GM21737 (cell line): Measurements from ENCODE around the gene MAD1L1.
"Not testable (repeated sequence)": the region's sequence is repeated elsewhere in the genome, so short reads cannot be mapped to it uniquely, and the experiment has no call there.

Source experiments
- ATAC-seq: cut with Tn5 transposase; IDR thresholded peaks from one replicate; pipeline ENCODE4 v1.9.1; 2021; ENCODE audit warnings: mild to moderate bottlenecking, moderate library complexity; ENCODE audit not compliant: unreplicated experiment

MAD1L1 gene

DNA sequence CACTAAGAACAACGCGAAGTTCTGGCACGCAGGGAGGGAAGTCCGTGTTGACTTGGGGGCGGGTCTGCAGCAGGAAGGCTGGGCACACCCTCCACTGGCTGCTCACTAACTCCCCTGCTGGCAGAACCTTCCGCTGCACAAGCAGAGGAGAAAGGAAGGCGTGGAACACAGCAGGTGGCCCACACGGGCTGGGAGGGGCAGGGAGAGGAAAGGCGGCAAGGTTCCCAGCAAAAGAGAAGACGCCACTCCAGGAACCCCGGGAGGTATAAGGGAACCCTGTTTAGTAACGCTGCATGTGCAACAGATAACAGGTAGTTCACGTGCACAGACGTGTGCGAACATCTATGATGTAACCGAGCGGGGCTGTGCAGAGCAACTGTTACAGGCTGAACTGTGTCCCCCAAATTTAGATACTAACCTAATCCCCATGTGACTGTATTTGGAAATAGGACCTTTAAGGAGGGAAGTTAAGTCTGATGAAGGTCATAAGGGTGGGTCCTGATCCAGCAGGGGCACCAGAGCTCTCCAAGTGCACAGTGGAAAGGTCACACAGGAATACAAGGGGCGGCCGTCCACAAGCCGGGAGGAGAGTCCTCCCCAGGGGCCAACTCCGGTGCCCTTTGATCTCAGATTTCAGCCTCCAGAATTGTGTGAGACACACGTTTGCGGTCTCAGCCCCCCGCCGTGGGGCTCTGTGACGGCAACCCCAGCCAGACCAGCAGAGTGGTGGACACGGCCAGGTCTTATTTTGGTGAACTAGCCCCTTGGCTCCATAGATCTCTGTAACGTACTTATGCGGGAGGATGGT lies 357.1 kb downstream of the MAD1L1 start:
- not testable (repeated sequence) for ATAC-seq

DNA sequence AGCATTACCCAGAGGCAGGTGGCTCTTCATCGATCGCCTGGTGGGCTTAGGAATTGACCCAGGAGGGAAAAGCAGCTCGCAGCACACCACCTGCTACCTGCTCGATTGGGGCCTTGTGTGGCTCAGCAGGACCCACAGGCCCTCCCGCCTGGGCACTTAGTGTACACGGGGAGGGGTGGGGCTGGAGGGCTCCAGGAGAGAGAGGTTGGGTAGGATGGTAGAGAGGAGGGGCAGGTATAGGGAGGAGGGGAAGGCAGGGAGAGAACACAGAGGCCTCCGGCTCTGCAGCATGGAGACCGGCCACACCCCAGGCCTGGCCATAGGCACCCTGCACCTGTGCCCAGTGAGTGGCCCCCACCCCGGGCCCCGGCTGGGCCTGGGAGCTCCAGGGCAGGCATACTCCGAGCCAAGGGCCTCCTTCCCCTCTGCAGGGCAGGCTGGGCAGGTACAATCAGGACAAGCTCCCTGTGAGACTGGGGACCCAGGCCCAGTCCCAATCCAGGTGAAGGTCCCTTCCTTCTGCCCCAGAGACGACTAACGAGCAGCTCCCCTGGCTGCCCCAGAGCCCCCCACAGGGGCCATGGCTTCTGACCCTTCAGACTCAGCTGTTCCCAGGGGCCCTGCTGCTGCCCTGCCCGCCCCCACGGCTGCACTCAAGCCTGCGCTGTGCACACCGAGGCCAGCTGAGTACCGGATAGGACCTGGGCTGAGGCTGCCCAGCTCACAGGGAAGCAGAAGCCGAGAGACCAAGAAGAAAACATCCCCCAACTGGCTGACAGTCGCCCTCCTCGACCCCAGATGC lies 358.0 kb downstream of the MAD1L1 start:
- not testable (repeated sequence) for ATAC-seq

GRCh38 chr7:1873857-1874589 lies 358.7 kb downstream of the MAD1L1 start:
- no peak for ATAC-seq

- no peak for ATAC-seq
These were observed 359.3 kb downstream of the MAD1L1 start for GRCh38 chr7:1873421-1873820.

GRCh38 chr7:1873070-1873405 lies 359.7 kb downstream of the MAD1L1 start:
- ATAC-seq: no peak

DNA sequence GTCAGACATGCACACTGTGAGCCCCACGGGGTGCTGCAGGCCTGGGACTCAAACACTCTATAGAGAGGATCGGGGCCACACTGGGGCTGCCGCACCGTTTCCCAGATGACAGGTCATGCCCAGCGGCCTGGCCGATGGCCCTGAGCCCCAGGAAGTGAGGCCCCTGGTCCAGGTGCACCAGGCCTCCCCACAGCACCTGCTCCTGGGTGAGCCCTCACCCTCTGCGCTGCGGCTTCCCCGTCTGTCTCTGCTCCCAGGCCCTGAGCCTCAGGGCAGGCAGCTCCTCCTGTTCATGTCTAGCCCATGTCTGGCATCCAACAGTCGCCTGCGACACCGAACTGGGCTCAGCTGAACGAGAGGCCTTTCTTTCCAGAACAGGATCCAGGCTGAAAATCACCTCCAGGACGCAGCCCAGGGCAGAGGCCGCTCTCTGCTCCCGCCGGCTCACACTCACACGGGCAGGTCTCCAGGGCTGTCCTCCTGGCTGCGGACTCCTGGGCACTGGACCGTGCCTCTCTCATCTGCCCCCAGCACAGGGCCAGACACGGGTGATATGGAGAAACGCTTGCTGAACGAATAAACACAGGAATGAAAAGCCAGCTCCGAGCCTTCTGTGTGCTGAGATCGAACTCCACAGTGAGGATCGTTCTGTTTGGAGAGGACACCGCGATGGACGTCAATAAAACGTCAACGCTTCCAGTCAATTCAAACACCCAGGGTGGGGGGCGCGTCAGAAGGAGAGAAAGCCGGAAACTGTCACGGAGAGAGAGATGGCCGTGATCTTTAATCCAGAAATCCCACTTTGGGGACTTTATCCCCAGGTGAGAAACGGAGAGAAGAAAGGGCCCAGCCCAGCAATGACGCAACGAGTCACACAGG lies 360.3 kb downstream of the MAD1L1 start:
- ATAC-seq: no peak

DNA sequence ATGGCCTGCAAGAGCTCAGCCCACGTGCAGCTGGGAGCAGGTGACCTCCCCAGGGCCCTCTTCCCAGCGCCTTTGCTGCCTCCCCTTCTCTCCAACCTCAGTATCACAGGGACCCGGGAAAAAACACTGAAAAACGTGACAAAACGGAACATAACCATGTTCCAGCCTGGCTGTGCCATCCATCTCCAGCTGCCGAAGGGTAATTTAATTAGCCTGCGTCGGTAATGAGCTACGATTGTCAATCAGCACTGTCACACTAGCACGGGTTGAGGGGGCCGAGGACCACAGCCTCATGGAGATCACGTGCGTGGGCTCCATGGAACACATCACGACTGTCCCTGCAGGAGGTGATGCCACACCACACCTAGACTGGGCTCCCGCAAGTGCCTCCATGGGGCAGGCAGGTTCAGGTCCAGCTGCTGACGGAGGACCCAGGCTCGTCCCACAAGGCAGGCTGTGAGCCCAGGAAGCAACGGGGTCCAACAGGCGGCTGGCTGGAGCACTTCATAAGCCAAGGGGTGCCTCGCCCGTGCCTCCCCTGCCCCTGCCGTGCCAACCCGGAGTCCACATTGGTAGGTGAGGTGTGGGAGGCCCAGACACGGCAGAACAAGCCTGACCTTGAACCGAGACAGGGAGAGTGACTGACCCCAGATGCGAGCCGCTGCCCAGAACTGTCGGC lies 363.2 kb downstream of the MAD1L1 start:
- no peak for ATAC-seq

DNA sequence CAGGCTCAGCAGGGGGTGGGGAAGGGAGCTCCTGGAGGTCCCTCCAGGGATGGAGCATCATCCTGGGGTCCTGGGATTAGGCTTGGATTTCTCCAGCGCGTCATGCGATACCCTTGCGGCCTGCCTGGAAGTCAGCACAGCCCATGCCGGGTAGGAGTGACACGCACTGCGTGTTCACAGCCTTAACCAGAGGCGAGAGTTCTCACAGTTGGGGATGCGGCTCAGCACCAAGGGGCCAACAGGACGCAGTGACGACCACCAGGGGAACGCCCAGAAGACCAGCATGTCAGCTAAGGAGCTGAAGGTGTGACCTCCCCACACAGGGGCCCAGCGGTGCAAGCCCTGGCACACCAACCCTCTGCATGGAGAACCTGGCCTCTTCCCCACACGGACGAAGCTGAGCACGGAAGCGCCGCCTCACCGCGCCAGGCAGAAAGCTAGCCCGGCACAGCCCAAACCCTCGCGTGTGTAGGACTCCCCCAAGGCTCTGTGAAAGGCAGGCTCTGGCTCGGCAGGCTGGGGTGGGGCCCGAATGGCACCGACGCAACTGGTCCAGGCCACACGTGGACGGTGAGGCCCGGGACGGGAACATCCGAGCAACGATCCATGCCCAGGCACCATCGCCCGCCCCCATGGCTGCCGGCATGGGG lies 364.1 kb downstream of the MAD1L1 start:
- ATAC-seq: no peak

DNA sequence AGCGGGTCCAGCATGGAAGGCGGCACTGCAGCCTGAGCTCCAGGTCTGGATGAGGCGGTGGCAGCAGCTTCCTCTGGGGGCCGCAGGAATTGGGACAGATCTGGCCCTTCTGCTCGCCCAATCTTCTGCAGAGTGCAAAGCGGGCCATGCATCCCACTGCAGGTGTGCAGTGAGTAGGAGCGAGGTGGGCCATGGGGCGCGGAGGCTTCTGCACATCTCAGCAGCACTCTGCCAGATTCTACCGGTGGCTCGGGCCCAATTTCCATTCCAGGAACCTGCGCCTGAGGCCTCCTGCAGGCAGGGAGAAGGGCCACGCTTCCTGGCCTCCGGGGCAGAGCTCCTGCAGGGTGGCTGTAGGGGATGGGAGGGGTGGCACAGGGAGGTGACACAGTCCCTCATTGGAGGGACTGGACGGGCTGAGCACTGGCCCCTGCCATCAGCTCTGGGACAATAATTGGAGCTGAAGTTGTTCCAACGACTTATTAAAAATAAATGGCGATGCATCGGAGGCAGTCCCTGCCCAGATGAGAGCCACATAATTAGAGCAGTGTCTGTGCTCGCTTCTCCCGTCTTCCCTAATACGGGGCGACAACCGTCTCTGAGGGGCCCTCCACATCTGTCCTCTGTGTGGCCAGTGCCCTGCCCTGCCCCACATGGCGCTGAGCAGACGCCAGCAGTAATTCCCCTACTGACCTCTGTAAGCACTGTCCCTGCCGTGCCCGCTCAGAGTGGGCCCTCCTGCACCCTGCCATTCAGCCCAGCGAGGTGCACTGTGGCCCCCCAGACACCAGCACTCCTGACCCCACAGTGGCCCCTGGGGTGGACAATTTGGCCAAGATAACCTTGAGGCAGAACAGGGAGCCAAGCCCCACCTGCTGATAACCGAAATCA lies 365.1 kb downstream of the MAD1L1 start:
- no peak for ATAC-seq

GRCh38 chr7:1866601-1867000 lies 366.1 kb downstream of the MAD1L1 start:
- no peak for ATAC-seq

GRCh38 chr7:1865571-1866255 lies 367.0 kb downstream of the MAD1L1 start:
- ATAC-seq: no peak

DNA sequence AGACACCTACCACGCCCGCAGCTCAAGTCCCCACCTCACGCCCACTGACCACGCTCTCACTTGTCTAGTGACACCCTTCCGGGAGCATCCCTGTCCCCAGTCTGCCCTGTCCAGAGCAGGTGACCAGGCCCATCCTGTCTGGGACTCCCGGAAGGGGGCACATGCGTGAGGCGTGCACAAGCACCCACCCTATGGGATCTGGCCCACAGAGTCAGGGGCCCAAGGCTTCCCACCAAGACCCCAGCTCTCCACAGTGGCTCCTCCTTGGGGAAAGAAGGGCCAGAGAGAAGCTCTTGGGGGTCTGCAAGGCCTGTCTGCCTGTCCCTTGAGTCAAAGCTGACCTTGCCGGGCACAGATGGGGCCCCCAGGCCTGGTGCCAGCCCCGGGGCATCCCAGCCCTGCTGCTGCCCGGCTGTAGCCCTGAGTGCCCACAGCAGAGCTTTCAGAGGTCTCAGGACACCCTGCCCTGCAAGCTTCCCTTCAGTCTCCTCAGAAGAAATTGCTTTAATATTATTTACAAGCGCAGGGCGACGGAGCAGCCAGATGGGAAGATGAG lies 367.7 kb downstream of the MAD1L1 start:
- no peak for ATAC-seq

- no peak for ATAC-seq
These were observed 368.4 kb downstream of the MAD1L1 start for GRCh38 chr7:1864161-1864940.

- ATAC-seq: no peak
These were observed 369.4 kb downstream of the MAD1L1 start for GRCh38 chr7:1863091-1863900.

DNA sequence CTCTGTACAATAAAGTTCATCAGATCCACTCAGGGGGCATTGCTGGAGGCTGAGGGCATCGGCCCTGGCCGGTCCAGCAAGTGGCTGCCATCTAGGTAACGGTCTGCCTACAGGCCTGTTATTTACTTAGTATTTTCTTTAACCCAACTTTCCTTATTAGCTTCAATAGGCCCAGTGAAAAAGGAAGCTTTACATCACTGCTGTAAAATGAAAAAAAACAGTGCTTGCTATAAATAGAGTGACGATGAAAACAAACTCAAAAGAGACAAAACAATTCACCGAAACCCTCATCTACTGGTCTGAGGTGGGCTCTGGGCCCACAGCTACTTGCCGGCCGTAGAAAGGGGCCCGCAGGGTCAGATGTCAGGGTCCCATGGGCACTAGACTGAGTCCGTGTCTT lies 370.2 kb downstream of the MAD1L1 start:
- ATAC-seq: no peak

DNA sequence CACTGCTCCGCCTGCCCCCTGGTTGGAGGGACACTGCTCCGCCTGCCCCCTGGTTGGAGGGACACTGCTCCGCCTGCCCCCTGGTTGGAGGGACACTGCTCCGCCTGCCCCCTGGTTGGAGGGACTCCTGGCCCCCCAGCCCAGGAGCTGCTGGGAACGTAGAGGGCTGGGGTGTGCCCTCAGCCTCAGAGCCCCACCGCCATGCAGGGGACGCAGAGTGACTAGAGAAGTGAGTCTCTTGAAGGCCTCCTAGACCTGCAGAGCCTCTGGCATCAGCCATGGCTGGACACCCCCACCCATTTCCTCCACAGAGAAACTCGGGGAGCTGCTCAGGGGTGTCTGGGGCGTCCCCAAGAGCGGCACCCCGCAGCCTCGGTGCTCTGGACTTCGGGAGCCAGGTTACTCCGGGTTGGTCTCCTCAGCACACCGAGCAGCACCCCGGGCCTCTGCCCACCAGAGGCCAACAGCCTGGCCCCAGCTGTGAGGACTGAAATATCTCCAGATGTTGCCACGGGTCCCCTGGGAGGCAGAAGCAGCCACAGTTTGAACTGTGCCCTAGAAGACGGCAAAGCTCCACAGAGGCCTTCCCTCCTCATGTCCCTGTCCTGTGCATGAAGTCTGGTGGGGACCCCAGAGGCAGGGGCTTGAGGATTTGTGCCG lies 370.8 kb downstream of the MAD1L1 start:
- ATAC-seq: no peak
